GM21367 (cell line): ENCODE data around the gene NNMT.
"Not testable (repeated sequence)": the region's sequence is repeated elsewhere in the genome, so short reads cannot be mapped to it uniquely, and the experiment has no call there.

Source experiments
- ATAC-seq: cut with Tn5 transposase; IDR thresholded peaks from one replicate; pipeline ENCODE4 v1.9.1; 2021; ENCODE audit not compliant: unreplicated experiment

The NNMT gene

DNA sequence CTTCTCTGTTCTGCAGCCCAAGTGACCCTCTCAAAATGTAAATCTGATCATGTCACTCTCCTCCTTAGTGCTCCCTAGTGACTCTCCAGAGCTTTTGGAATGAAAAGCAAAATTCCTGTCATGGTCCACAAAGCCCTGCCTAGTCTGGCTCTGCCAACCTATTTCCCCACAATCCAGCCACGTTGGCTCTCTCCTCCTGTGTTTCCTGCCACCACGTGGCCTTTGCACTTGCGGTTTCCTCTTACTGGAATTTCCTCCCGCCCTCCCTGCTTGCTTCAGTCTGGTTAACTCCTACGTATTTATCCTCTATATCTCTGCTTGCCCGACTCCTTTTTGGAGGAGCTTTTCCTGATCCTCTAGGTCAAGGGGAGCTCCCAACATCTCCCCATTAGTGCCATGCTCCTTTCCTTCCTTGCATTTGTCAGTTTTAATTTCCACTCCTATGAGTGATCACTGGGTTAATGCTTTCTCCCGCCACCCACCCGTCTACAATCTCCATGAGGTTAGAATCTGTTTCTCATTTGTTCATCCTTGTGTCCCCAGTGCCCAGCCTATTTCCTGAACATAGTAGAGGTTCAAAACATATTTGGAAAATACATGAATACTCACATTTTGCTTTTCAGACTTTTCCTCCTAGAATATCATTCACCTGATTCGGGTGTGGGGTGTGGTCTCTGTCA, 11.5 kb downstream of the NNMT start:
- ATAC-seq, result no peak

DNA sequence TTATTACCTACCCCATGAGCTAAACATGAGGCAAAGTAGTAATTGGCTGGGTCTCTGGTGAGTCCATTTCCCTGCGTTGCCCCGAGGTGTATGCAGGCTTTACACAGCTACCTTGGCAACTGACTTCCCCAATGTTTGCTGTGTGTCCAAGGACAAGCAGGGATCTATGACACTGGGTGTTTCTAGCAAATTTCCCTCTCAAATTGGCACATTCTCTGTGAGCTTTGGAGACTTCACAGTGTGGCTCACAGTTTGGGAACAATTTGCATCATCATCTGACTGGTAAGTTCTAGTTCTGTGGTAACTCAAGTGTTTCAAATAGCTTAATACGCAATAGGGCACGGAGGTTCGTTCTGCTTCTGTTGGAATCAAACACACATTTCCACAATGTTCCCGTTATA, 12.5 kb downstream of the NNMT start:
- no peak for ATAC-seq

DNA sequence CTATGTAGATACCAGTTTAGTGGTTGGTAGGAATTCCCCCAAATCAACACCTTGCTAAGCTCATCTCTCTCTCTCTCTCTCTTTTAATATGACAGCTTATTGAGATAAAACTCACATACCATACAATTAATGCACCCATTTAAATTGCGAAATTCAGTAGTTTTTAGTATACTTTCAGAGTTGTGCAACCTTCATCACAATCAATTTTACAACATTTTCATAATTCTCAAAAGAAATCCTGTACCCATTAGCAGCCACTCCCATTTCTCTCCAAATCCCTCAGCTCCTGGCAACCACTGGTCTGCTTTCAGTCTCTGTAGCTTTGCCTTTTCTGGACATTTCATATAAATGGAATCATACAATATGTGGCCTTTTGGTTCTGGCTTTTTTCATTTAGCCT, 13.3 kb downstream of the NNMT start:
- ATAC-seq, result no peak

DNA sequence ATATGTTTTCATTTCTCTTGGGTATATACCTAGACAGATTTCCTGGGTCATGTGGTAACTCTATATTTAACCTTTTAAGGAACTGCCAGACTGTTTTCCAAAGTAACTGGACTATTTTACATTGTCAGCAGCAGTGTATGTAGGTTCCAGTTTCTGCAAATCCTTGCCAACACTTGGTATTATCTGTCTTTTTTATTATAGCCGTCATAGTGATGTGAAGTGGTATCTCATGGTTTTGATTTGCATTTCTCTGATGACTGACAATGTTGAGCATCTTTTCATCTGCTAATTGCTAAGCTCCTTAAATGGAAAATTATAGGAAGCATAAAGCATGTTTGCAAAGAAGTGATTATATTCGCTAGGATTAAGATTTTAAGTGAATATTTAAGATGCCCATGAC, 13.9 kb downstream of the NNMT start:
- no peak for ATAC-seq

DNA sequence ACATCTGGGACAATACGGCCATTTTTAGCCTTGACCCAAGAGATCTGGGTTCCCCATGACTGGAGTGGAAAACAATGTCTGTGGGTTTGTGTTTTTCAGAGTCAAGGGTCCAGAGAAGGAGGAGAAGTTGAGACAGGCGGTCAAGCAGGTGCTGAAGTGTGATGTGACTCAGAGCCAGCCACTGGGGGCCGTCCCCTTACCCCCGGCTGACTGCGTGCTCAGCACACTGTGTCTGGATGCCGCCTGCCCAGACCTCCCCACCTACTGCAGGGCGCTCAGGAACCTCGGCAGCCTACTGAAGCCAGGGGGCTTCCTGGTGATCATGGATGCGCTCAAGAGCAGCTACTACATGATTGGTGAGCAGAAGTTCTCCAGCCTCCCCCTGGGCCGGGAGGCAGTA, 15.7 kb downstream of the NNMT start:
- no peak for ATAC-seq

DNA sequence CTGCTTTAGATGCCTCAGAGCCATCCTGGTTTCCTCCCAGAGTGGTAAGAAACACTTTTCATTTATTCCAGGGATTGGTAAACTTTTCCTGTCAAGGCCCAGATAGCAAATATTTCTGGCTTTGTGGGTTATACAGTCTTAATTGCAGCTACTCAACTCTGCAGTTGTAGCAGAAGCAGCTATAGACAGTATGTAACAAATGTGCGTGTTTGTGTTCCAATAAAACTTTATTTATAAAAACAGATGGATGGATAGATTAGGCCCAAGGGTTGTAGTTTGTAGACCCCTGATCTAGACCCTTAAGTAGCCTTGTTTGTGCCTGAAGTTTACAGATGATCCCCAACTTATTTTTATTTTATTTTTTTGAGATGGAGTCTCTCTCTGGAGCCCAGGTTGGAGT, 17.9 kb downstream of the NNMT start:
- ATAC-seq, result no peak

DNA sequence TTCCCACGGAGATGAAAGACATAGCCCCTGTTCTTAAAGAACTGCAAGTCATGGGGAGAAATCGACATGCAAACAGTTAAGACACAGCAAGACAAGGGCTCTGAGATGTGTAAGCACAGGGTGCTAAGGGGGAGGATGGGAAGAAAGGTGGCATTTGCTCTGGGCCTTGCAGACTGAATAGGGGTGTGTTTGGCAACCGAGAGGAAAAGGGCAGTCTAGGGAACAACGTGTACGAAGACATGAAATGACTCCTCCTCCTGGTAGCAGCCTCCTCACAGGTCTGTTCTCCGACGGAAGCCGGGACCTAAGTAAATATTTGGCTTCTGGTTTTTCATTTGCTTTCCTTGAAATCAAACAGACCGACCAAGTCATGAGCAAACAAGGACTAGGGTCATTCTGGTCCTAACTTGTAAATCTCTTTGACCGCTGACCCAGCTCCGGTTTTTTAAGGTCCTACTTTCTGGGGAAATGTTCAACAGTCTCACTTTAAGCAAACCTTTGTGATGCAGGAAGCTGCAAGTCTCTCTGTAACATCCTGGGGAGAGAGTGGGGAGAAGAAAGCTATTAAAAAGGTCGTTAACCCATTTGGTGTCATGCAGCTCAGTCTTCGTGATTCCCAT, 19.7 kb downstream of the NNMT start:
- no peak for ATAC-seq

DNA sequence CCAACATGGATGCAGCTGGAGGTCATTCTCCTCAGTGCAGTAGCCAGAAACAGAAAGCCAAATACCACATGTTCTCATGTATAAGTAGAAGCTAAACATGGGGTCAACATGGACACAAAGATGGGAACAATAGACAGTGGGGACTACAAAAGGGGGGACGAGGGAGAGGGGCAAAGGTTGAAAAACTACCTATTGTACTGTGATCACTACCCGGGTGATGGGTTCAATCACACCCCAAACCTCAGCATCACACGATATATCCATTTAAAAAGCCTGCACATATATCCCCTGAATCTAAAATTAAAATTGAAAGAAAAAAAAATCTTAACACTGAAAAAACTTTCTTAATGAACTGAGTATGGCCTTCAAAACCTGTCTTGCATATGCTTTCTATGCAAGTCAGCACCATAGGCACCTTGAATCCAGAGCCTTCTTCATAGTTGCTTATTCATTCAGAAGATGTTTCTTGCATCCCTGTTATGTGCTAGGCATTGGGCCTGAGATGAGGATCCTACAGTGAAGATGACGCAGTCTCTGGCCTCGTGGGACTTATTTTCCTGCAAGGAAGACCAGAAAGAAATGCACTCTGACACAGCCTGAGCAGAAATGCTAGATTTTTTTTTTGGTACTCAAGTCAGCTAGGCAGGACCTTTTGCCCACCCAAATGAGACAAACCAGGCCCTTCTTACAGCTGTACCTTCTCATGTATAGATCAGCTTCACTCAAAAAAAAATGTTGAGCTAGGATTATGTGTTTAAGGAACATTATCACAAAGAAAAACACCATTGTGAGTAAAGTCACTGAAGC, 21.0 kb downstream of the NNMT start:
- ATAC-seq, result no peak

DNA sequence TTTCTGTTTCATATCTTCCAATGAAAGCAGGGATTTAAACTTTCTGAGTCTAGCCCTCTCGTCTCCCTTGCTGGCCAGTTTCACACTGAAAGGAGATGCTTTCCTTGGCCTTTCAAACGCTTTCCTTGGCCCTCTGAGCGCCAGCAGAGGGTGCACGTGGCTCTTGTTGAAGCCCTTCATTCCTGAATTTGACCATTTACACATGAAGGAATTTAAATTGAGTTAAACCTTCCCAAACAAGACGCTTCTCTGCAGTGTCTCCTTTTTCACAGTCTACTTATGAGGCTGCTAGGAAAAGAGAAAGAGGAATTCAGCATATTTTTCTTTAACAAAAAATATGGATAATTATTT, 21.6 kb downstream of the NNMT start:
- ATAC-seq, result no peak

DNA sequence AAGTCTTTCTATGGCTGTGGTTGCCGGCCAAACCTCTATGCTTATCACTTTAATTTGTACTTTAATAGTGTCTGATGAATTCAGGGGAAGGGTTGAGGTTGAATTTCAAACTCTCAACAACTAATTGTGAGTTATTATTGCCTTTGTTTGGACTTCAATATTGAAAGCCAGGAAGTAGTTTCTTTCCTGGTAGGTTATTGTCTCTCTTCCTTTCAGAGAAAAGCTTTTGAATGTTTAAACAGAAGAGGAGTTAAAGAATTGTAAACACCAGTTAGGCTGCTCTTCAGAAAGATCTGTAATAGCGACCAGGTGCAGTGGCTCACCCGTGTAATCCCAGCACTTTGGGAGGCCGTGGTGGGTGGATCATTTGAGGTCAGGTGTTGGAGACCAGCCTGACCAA, 22.2 kb downstream of the NNMT start:
- ATAC-seq, result no peak

DNA sequence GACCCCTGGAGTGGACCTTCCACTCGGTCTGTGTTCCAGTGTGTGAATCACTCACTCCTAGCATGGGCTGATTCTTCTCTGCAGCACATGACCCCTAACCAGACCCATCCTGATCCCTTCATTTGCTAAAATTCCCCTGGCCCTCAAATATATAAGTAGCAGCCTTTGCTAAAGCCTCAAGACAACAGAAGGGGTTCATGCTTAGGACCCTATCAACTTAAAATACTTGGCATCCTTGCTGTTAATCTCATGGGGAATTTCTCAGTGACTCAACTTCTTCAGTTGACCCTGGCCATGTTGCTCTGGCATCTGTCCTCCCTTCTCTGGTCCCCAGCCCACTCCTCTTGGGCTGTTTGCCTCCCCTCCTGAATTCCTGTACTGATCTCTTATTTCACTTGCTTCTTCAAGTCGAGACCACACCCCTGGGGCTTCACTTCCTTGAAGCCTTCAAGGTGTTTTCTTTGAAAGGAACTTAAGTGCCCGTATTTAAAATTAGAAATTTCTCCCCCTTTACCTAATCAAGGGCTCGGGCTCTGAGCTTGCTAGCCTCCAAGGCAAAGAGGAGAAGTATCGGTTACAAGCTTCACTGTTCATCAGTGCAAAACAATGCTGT, 23.6 kb downstream of the NNMT start:
- no peak for ATAC-seq

DNA sequence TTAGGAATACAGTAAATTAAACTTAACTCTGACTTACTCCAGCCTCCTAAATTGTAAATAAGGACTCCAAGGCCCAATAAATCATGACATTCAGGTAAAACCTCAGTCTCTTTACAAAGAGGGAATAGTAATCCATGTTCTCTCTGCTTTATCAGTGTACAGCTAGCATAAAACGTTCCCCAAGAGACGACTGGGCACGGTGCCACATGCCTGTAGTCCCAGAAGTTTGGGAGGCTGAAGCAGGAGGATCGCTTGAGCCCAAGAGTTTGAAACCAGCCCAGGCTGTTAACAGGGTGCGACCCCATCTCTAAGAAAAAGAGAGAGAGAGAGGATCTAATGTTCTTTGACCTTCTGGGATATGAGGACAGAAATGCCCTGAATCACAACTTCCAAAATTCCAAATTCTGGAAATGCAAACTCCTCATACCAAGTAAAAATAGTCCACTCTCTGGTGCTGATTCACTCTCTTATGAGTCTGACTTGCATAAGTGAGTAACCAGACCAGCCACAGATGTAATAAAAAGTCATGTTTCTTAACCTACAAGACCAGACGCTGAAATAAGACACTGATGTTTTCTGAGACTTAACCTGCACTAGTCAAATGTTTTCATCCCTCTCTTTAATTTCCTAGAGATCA, 25.5 kb downstream of the NNMT start:
- ATAC-seq, result no peak

DNA sequence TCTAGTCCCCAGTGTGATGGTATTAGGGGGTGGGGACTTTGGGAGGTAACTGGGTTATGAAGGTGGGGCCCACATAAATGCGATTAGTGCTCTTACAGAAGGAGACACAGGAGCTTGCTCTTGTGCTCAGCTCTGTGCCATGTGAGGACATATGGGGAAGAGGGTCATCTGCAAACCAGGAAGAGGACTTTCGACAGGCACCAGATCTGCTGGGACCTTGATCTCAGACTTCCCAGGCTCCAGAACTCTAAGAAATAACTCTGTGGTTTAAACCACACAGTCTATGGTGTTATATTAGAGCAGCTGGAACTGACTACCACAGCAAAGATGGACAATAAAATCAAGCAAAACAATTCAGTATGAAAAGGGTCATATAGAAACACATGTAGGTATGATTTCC, 26.7 kb downstream of the NNMT start:
- no peak for ATAC-seq

DNA sequence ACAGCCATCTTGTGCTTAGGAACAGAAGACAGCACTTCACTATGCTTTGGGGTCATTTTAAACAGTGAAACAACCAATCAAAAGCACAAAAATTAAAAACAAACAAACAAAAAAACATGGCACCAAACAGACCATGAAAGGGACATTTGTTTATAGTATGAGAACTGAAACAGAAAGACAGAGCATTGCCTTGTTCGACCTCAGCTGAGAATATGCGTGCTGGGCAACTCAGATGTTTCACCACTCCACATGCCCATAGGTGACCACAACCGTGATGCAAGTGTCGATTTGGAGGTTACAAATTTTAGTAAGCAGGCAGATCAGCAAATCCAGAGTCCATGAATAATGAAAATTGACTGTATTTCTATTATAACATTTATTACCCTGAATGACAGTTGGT, 30.0 kb downstream of the NNMT start:
- ATAC-seq, result no peak

DNA sequence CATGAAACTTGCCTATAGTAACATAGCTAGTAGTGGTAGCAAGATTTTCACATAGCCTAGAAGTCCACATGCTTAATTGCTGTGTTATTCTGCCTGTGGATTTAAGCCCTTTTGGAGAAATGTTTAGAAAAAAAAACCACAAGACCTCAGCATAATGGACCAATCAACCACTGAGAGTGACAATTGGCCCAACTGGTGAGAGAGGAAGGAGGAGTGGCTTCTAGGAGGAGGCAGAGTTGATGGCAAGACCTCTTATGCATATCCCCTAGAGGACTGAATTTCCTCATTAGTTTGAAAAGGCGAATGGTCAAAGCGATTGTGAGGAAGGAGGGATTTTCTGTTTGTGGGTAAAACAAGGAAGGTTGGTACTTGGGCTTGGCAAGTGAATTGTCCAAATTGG, 30.6 kb downstream of the NNMT start:
- ATAC-seq, result no peak

DNA sequence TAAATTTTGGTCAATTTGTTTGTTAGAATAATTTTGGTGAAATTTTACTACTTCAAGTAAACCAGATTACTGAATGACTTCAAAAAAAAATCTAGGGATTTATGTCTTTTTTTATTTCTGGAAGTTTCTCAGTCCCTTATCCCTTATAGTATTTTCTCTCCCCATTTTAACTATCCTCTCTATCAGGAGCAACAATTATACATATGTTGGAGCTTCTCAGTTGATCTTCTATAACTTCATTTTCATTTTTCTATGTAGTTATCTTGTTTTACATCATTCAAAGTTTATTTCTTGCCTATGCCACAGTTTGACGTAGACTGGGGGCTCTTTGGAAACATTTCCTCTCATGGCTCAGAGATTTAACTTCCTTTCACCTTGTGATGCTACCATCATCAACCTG, 34.2 kb downstream of the NNMT start:
- ATAC-seq, result no peak

DNA sequence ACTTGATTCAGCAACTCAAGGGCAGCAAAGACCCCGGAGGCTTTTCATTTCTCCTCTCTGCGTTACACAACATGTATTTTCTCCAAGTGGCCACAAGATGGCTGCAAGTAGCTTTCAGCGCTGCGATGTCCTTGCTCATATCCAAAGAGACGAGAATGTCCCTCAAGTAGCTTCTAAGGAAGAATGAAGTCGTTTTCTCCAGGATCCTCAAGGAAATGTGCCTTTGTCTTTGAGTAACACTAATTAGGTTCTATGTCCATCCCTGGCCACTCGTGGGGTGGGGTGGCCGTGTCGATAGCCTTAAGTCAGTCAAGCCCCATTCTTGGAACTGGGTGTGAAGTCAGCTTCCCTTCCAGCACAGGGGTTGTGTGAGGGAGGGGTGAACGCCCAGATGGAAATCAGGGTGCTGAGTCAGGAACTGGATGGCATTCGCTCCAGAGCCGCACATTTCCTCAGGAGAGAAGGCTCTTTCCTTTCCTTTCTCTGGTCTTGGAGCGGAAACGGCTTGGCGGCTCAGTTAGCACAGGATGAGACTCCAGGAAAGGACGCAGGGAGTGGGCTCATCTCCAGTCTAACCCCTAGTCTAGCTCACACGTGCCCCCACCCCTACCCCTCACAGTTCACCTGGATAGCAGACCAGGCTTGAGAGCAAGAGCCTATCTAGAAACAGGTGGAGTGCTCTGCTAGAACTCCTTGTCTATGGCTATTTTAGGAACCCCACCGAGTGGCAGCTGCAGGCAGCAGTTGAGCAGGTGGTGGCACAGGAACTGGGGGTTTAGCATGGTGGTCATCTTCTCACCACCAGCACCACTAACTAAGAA, 44.3 kb downstream of the NNMT start:
- ATAC-seq, result no peak

DNA sequence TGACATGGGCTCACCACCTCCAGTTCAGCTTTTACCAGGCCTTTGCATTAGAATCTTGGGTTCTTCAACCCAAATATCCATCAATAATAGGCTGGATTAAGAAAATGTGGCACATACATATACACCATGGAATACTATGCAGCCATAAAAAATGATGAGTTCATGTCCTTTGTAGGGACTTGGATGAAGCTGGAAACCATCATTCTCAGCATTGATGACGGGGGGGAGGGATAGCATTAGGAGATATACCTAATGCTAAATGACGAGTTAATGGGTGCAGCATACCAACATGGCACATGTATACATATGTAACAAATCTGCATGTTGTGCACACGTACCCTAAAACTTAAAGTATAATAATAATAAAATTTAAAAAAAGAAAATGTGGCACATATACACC, 45.5 kb downstream of the NNMT start:
- not testable (repeated sequence) for ATAC-seq

DNA sequence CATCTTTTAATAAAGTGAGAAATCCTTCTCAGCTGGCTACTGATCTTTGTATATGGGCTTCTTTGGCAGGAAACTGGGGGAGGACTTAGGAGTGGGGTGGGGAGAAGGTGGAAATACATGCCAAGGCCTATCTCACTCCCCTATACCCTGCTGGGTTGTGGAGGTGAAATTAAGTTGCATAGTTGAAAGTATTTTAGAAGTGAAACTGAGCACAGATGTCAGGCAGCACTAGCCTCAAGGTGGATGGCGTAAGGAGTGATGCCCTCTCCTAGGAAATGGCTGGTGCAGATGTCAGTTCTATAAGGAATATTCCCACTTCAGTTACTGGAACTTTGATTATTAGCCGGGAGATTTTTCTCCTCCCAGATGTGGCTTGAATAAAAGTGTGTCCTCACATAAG, 46.3 kb downstream of the NNMT start:
- no peak for ATAC-seq

DNA sequence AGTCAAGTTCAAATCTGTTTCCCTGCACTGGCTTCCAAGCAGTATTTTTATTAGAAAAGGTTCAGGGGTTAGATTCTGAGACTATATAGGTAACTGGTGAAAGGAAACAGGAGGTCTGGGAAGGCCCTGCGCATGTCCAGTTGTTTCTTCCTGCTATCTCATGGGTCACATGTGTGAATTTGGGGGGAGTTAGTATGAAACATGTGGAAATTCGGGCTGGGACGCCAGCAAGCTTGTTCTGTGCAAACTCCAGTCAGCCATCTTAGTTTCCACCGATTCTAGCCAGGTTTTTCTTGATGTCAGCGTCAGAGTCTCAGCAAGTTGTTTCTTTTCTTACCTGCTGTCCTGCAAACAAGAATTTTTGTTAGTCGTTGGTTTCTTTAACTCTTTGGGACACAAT, 46.8 kb downstream of the NNMT start:
- ATAC-seq, result no peak

DNA sequence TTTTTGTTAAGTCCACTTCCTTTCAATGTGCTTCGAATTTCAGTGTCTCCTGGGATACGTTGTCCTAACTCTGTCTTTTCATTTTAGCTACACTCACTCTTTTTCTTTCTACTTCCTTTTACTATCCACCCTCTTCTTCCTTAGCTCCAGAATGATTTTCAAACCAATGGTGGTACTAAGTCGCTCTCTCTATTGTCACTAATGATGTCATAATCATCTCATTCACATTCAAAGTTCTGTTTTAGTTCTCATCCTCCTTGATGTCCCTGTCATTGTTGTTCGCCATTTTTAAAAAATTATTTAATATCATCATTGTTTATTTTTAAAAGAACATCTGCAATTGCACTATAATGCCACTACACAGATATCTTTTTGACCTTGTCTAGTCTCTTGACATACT, 47.3 kb downstream of the NNMT start:
- no peak for ATAC-seq
